ENCODE measurements around the gene PGA5.

DNA sequence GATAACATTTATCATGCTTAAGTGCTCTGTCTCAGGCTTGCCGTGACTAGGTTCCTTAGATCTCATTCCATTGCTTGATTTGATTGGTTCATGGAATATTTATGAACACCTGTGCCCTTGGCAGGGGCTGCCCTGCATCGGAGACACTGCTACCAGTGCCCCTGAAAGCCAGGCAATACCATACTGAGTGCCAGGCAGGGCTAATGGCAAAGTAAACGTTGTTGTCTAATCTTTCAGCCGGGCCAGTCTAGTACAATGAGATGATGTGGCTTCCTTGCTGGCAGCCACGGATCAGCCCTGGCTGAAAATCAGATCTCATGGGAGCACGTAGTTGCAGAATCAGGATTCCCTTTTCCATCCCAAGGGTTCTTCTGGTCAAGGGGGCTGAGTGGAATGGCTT is 42.6 kb upstream of the PGA5 start:
- no peak for TF ChIP-seq POLR2AphosphoS5 (IDR thresholded peaks at IDR 0.05)
- TF ChIP-seq EP300 (IDR thresholded peaks at IDR 0.05), result no peak
- TF ChIP-seq, protein P1, sequence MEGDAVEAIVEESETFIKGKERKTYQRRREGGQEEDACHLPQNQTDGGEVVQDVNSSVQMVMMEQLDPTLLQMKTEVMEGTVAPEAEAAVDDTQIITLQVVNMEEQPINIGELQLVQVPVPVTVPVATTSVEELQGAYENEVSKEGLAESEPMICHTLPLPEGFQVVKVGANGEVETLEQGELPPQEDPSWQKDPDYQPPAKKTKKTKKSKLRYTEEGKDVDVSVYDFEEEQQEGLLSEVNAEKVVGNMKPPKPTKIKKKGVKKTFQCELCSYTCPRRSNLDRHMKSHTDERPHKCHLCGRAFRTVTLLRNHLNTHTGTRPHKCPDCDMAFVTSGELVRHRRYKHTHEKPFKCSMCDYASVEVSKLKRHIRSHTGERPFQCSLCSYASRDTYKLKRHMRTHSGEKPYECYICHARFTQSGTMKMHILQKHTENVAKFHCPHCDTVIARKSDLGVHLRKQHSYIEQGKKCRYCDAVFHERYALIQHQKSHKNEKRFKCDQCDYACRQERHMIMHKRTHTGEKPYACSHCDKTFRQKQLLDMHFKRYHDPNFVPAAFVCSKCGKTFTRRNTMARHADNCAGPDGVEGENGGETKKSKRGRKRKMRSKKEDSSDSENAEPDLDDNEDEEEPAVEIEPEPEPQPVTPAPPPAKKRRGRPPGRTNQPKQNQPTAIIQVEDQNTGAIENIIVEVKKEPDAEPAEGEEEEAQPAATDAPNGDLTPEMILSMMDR (IDR thresholded peaks at IDR 0.05), result no peak
- no peak for TF ChIP-seq POLR2A (IDR thresholded peaks at IDR 0.05)

All from gastroesophageal sphincter (tissue), 3 donors.